Mesenchymal stem cell (in vitro differentiated cells and primary cell): Measurements from ENCODE around the gene TMEM95.

ENCODE experiments used
- DNase-seq: peaks from one replicate; pipeline ENCODE4 v3.0.0-alpha.2; 2013
- H2AFZ ChIP-seq: one replicate; pipeline ENCODE4 v1.6.1; 2013; ENCODE audit warnings: low read depth, mild to moderate bottlenecking, control low read depth, inconsistent platforms, low read length, moderate library complexity
- H2AK5ac ChIP-seq: 2 replicates; pipeline ENCODE4 v1.6.1; 2013; ENCODE audit warnings: low read length, moderate library complexity, mild to moderate bottlenecking, inconsistent platforms; ENCODE audit not compliant: severe bottlenecking
- H2BK120ac ChIP-seq: one replicate; pipeline ENCODE4 v1.6.1; 2013; ENCODE audit warnings: low read depth, mild to moderate bottlenecking, inconsistent platforms, low read length, moderate library complexity
- H2BK12ac ChIP-seq, 2 experiments: one replicate each; pipeline ENCODE4 v1.6.1; 2013; ENCODE audit warnings: inconsistent platforms in 2 of 2, low read length in 2 of 2, mild to moderate bottlenecking in 2 of 2, moderate library complexity in 2 of 2, control low read depth in 1 of 2
- H2BK15ac ChIP-seq: one replicate; pipeline ENCODE4 v1.6.1; 2013; ENCODE audit warnings: mild to moderate bottlenecking, low read depth, inconsistent platforms; ENCODE audit not compliant: poor library complexity, severe bottlenecking
- H2BK5ac ChIP-seq: 2 replicates; pipeline ENCODE4 v1.6.1; 2013; ENCODE audit warnings: low read depth, mild to moderate bottlenecking, low read length, control low read depth, inconsistent platforms; ENCODE audit not compliant: poor library complexity, severe bottlenecking
- H3K14ac ChIP-seq, 2 experiments: one replicate each; pipeline ENCODE4 v1.6.1; 2013; ENCODE audit warnings: inconsistent platforms in 2 of 2, low read length in 2 of 2, control low read depth in 1 of 2, mild to moderate bottlenecking in 1 of 2, moderate library complexity in 1 of 2
- H3K18ac ChIP-seq, 2 experiments: one replicate each; pipeline ENCODE4 v1.6.1; 2013; ENCODE audit warnings: inconsistent platforms in 2 of 2, low read length in 2 of 2, control low read depth in 1 of 2, low read depth in 1 of 2, mild to moderate bottlenecking in 1 of 2
- H3K23ac ChIP-seq, 2 experiments: one replicate each; pipeline ENCODE4 v1.6.1; 2013; ENCODE audit warnings: inconsistent platforms in 2 of 2, low read length in 2 of 2, mild to moderate bottlenecking in 2 of 2, moderate library complexity in 2 of 2, control low read depth in 1 of 2
- H3K27ac ChIP-seq: 2 replicates; pipeline ENCODE4 v1.5.1; 2013; ENCODE audit warnings: mild to moderate bottlenecking, moderate library complexity, low read length, control low read depth, inconsistent platforms; ENCODE audit not compliant: poor library complexity, severe bottlenecking
- H3K27me3 ChIP-seq, 2 experiments: 2 replicates each; pipeline versions ENCODE4 v1.6.1 to v1.7.0; 2013; ENCODE audit warnings: low read length in 2 of 2, mild to moderate bottlenecking in 2 of 2, moderate library complexity in 2 of 2, control low read depth in 1 of 2, inconsistent platforms in 1 of 2; ENCODE audit not compliant: control insufficient read depth in 1 of 2, insufficient read depth in 1 of 2
- H3K36me3 ChIP-seq, 2 experiments: 2 replicates each; pipeline versions ENCODE4 v1.6.1 to v1.7.0; 2013; ENCODE audit warnings: low read length in 2 of 2, control low read depth in 1 of 2, inconsistent platforms in 1 of 2, low read depth in 1 of 2, mild to moderate bottlenecking in 1 of 2; ENCODE audit not compliant: insufficient read depth in 2 of 2, control insufficient read depth in 1 of 2
- H3K4ac ChIP-seq, 2 experiments: one replicate each; pipeline ENCODE4 v1.6.1; 2013; ENCODE audit warnings: inconsistent platforms in 2 of 2, low read length in 2 of 2, mild to moderate bottlenecking in 2 of 2, moderate library complexity in 2 of 2, control low read depth in 1 of 2, low read depth in 1 of 2
- H3K4me1 ChIP-seq: 2 replicates; pipeline ENCODE4 v1.6.1; 2013; ENCODE audit warnings: low read depth, low read length, control low read depth; ENCODE audit not compliant: control insufficient read depth, insufficient read depth
- H3K4me2 ChIP-seq: 2 replicates; pipeline ENCODE4 v1.6.1; 2013; ENCODE audit warnings: low read length, mild to moderate bottlenecking, inconsistent platforms; ENCODE audit not compliant: poor library complexity, severe bottlenecking
- H3K4me3 ChIP-seq, 2 experiments: 2 replicates each; pipeline versions ENCODE4 v1.5.1 to v1.7.0; 2013; ENCODE audit warnings: low read length in 2 of 2, mild to moderate bottlenecking in 2 of 2, control low read depth in 1 of 2, low read depth in 1 of 2; ENCODE audit not compliant: insufficient read depth in 1 of 2
- H3K79me1 ChIP-seq: replicated peaks from 2 replicates; pipeline ENCODE4 v1.6.1; 2013; ENCODE audit warnings: mild to moderate bottlenecking, control low read depth, low read length, inconsistent platforms; ENCODE audit not compliant: poor library complexity, severe bottlenecking
- H3K9ac ChIP-seq: 2 replicates; pipeline ENCODE4 v1.7.0; 2013; ENCODE audit warnings: mild to moderate bottlenecking, low read length, moderate library complexity
- H3K9me3 ChIP-seq: 2 replicates; pipeline ENCODE4 v1.7.0; 2013; ENCODE audit warnings: mild to moderate bottlenecking, low read length; ENCODE audit not compliant: control insufficient read depth
- H4K8ac ChIP-seq: one replicate; pipeline ENCODE4 v1.6.1; 2013; ENCODE audit warnings: inconsistent platforms, mild to moderate bottlenecking, low read length, moderate library complexity
- H4K91ac ChIP-seq: one replicate; pipeline ENCODE4 v1.6.1; 2013; ENCODE audit warnings: mild to moderate bottlenecking, low read length, inconsistent platforms
- WGBS: methylation state at CpG from one replicate; pipeline ENCODE4 v1.1.7; 2013; ENCODE audit warnings: mixed read lengths; 5-methylcytosine and 5-hydroxymethylcytosine counted together

The TMEM95 gene

GRCh38 chr17:7352910-7353635 is 1.9 kb upstream of the TMEM95 start:
- Histone ChIP-seq H3K4me1 (peaks cover 47% of the 10 kb centered on the region), H3K4me3 (peak overlapping the region in 1 of 2 experiments; percentile 95), H3K9me3 (no peaks in the 10 kb centered on the region), H2BK5ac (no peak overlapping the region), H4K91ac (peak overlapping the region; percentile 96), H3K9ac (peak overlapping the region; percentile 99), H3K23ac (peak overlapping the region in 1 of 2 experiments; percentile 14), H3K27me3 (no peaks in the 10 kb centered on the region), H3K36me3 (no peaks in the 10 kb centered on the region), H3K14ac (no peak overlapping the region), H3K4ac (peak overlapping the region in 1 of 2 experiments; percentile 29), H3K27ac (no peak overlapping the region), H2AK5ac (no peak overlapping the region), H2BK12ac (peak overlapping the region in 1 of 2 experiments; percentile 45), H4K8ac (peak overlapping the region; percentile 19), H3K79me1 (peaks cover 33% of the 10 kb centered on the region), H3K4me2 (peak overlapping the region; percentile 80), H3K18ac (peak overlapping the region in 1 of 2 experiments; percentile 97), H2BK120ac (no peak overlapping the region), H2BK15ac (peak overlapping the region; percentile 80), H2AFZ (no peak overlapping the region)
- DNase-seq = no peak
- 92% methylated on average over 37 of the region's 37 CpGs for WGBS

GRCh38 chr17:7354262-7354843 is 603 bp upstream of the TMEM95 start:
- no peak overlapping the region for H2BK15ac ChIP-seq
- 81% methylated on average over 8 of the region's 9 CpGs for WGBS
- no peaks in the 10 kb centered on the region for H3K9me3 ChIP-seq
- H3K18ac ChIP-seq = no peak overlapping the region
- no peak overlapping the region for H2AFZ ChIP-seq
- H2BK5ac ChIP-seq = no peak overlapping the region
- H3K79me1 ChIP-seq = peaks cover 27% of the 10 kb centered on the region
- no peaks in the 10 kb centered on the region for H3K36me3 ChIP-seq
- H3K27me3 ChIP-seq = no peaks in the 10 kb centered on the region
- no peak overlapping the region for H3K4me2 ChIP-seq
- no peak overlapping the region for H2BK120ac ChIP-seq
- no peak overlapping the region for H2AK5ac ChIP-seq
- H3K4me3 ChIP-seq = peak overlapping the region in 1 of 2 experiments; percentile 22
- H4K91ac ChIP-seq = no peak overlapping the region
- peak overlapping the region; percentile 66 for H4K8ac ChIP-seq
- H2BK12ac ChIP-seq = peak overlapping the region in 1 of 2 experiments; percentile 31
- H3K4me1 ChIP-seq = peaks cover 44% of the 10 kb centered on the region
- peak overlapping the region in 1 of 2 experiments; percentile 53 for H3K14ac ChIP-seq
- no peak overlapping the region for H3K27ac ChIP-seq
- peak overlapping the region; percentile 44 for H3K9ac ChIP-seq
- no peak overlapping the region for H3K4ac ChIP-seq
- DNase-seq = peak; percentile 65
- no peak overlapping the region for H3K23ac ChIP-seq

GRCh38 chr17:7355573-7355972 is 617 bp downstream of the TMEM95 start:
- Histone ChIP-seq H3K14ac (peak overlapping the region in 1 of 2 experiments; percentile 48), H2BK12ac (peak overlapping the region in 1 of 2 experiments; percentile 15), H4K8ac (no peak overlapping the region), H3K23ac (no peak overlapping the region), H2AK5ac (no peak overlapping the region), H3K4ac (no peak overlapping the region), H3K27ac (no peak overlapping the region), H4K91ac (peak overlapping the region; percentile 67), H3K27me3 (no peaks in the 10 kb centered on the region), H3K4me1 (peaks cover 40% of the 10 kb centered on the region), H2BK5ac (no peak overlapping the region), H2BK120ac (no peak overlapping the region), H2AFZ (no peak overlapping the region), H3K36me3 (no peaks in the 10 kb centered on the region), H3K4me2 (no peak overlapping the region), H3K18ac (peak overlapping the region in 1 of 2 experiments; percentile 55), H3K9ac (peak overlapping the region; percentile 44), H3K4me3 (no peak overlapping the region), H3K9me3 (no peaks in the 10 kb centered on the region), H2BK15ac (peak overlapping the region; percentile 4), H3K79me1 (peaks cover 27% of the 10 kb centered on the region)
- WGBS = 80% methylated on average over 7 of the region's 8 CpGs
- no peak for DNase-seq

GRCh38 chr17:7356072-7356549 is 1.2 kb downstream of the TMEM95 start:
- Histone ChIP-seq H4K8ac (no peak overlapping the region), H2BK12ac (no peak overlapping the region), H3K23ac (no peak overlapping the region), H3K79me1 (peaks cover 27% of the 10 kb centered on the region), H3K9ac (peak overlapping the region; percentile 44), H2AK5ac (no peak overlapping the region), H2BK5ac (no peak overlapping the region), H3K9me3 (no peaks in the 10 kb centered on the region), H3K36me3 (no peaks in the 10 kb centered on the region), H4K91ac (no peak overlapping the region), H2BK15ac (no peak overlapping the region), H3K4me2 (no peak overlapping the region), H3K4me3 (no peak overlapping the region), H3K4me1 (peaks cover 37% of the 10 kb centered on the region), H3K27me3 (no peaks in the 10 kb centered on the region), H2AFZ (no peak overlapping the region), H3K14ac (peak overlapping the region in 1 of 2 experiments; percentile 48), H3K27ac (no peak overlapping the region), H2BK120ac (no peak overlapping the region), H3K18ac (peak overlapping the region in 1 of 2 experiments; percentile 55), H3K4ac (no peak overlapping the region)
- 7% methylated on average over 11 of the region's 12 CpGs for WGBS
- peak; percentile 67 for DNase-seq
